Fibroblast of skin of back (primary cell): ENCODE data around the gene POLA1.

Experiments
- DNase-seq: peaks from one replicate; pipeline ENCODE4 v3.0.0-alpha.2; 2013

POLA1 gene

GRCh38 chrX:24886916-24887315 lies 193.2 kb downstream of the POLA1 start:
- no peak for DNase-seq

- no peak for DNase-seq
Measured at GRCh38 chrX:24890677-24891076, 197.0 kb downstream of the POLA1 start.

- no peak for DNase-seq
Measured at GRCh38 chrX:24899391-24899790, 205.7 kb downstream of the POLA1 start.

GRCh38 chrX:24900234-24900633 lies 206.5 kb downstream of the POLA1 start:
- DNase-seq, result no peak

- DNase-seq, result peak; percentile 9
Measured at GRCh38 chrX:24902806-24903205, 209.1 kb downstream of the POLA1 start.

GRCh38 chrX:24918715-24919114 lies 225.0 kb downstream of the POLA1 start:
- DNase-seq, result no peak

- no peak for DNase-seq
Measured at GRCh38 chrX:24920769-24921168, 227.1 kb downstream of the POLA1 start.

- DNase-seq, result no peak
Measured at GRCh38 chrX:24925430-24925829, 231.7 kb downstream of the POLA1 start.

GRCh38 chrX:24927372-24927771 lies 233.7 kb downstream of the POLA1 start:
- no peak for DNase-seq

GRCh38 chrX:24928114-24928513 lies 234.4 kb downstream of the POLA1 start:
- no peak for DNase-seq

GRCh38 chrX:24934279-24934678 lies 240.6 kb downstream of the POLA1 start:
- DNase-seq, result no peak

- no peak for DNase-seq
Measured at GRCh38 chrX:24945009-24945408, 251.3 kb downstream of the POLA1 start.

GRCh38 chrX:24946369-24946768 lies 252.7 kb downstream of the POLA1 start:
- DNase-seq, result no peak

- no peak for DNase-seq
Measured at GRCh38 chrX:24954732-24955131, 261.0 kb downstream of the POLA1 start.

- no peak for DNase-seq
Measured at GRCh38 chrX:24955372-24955930, 261.7 kb downstream of the POLA1 start.

GRCh38 chrX:24956828-24957227 lies 263.1 kb downstream of the POLA1 start:
- DNase-seq, result peak; percentile 0

GRCh38 chrX:24961809-24962208 lies 268.1 kb downstream of the POLA1 start:
- no peak for DNase-seq

- peak; percentile 6 for DNase-seq
Measured at GRCh38 chrX:24963823-24964222, 270.1 kb downstream of the POLA1 start.

GRCh38 chrX:24965372-24965771 lies 271.7 kb downstream of the POLA1 start:
- no peak for DNase-seq

GRCh38 chrX:24969812-24970211 lies 276.1 kb downstream of the POLA1 start:
- DNase-seq, result no peak

- DNase-seq, result no peak
Measured at GRCh38 chrX:24979081-24979480, 285.4 kb downstream of the POLA1 start.

- no peak for DNase-seq
Measured at GRCh38 chrX:24981030-24981429, 287.3 kb downstream of the POLA1 start.

GRCh38 chrX:24982306-24982965 lies 288.7 kb downstream of the POLA1 start:
- peak; percentile 25 for DNase-seq

- no peak for DNase-seq
Measured at GRCh38 chrX:24983931-24984330, 290.2 kb downstream of the POLA1 start.

- DNase-seq, result no peak
Measured at GRCh38 chrX:24985120-24985519, 291.4 kb downstream of the POLA1 start.
